GM23248 (cell line): ENCODE measurements around the gene POLR2J2.
"Not testable (repeated sequence)": the region's sequence is repeated elsewhere in the genome, so short reads cannot be mapped to it uniquely, and the experiment has no call there.

Experiments
- EZH2 ChIP-seq: fragments of 200-600 bp; sonication (generic); IDR thresholded peaks from 2 replicates; pipeline ENCODE4 v1.6.1; 2018; ENCODE audit warnings: antibody characterized with exemption, mild to moderate bottlenecking; ENCODE audit not compliant: insufficient read depth, poor library complexity, severe bottlenecking
- EZH2phosphoT487 ChIP-seq: fragments of 200-600 bp; sonication (generic); IDR thresholded peaks from 2 replicates; pipeline ENCODE4 v1.6.1; 2018; ENCODE audit warnings: antibody characterized with exemption, moderate library complexity, mild to moderate bottlenecking, low read depth; ENCODE audit not compliant: insufficient read depth

- TF ChIP-seq EZH2, EZH2phosphoT487: not testable (repeated sequence)
These were observed 41.7 kb upstream of the POLR2J2 start for GRCh38 chr7:102713011-102713690.
